ELF-1 (cell line): Measurements from ENCODE around the gene RAB8B.
A peak's percentile ranks its signal among the peaks of the same experiment; 100 is the strongest.
"Not testable (repeated sequence)": the region's sequence is repeated elsewhere in the genome, so short reads cannot be mapped to it uniquely, and the experiment has no call there.

Experiments
- DNase-seq: peaks from one replicate; pipeline ENCODE4 v3.0.0-alpha.2; 2016; ENCODE audit warnings: low read depth, low spot score

The RAB8B gene

DNA sequence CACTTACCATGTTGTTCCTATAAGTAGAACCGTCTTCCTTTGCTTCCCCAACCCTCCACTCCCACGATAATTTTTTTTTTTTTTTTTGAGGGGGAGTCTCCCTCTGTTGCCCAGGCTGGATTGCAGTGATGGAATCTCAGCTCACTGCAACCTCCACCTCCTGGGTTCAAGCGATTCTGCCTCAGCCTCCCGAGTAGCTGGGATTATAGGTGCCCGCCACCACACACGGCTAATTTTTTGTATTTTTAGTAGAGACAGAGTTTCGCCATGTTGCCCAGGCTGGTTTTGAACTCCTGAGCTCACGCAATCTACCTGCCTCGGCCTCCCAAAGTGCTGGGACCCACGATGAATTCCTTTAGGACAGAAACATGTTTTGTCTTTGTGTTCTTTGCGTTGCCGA is 19.4 kb downstream of the RAB8B start:
- not testable (repeated sequence) for DNase-seq

DNA sequence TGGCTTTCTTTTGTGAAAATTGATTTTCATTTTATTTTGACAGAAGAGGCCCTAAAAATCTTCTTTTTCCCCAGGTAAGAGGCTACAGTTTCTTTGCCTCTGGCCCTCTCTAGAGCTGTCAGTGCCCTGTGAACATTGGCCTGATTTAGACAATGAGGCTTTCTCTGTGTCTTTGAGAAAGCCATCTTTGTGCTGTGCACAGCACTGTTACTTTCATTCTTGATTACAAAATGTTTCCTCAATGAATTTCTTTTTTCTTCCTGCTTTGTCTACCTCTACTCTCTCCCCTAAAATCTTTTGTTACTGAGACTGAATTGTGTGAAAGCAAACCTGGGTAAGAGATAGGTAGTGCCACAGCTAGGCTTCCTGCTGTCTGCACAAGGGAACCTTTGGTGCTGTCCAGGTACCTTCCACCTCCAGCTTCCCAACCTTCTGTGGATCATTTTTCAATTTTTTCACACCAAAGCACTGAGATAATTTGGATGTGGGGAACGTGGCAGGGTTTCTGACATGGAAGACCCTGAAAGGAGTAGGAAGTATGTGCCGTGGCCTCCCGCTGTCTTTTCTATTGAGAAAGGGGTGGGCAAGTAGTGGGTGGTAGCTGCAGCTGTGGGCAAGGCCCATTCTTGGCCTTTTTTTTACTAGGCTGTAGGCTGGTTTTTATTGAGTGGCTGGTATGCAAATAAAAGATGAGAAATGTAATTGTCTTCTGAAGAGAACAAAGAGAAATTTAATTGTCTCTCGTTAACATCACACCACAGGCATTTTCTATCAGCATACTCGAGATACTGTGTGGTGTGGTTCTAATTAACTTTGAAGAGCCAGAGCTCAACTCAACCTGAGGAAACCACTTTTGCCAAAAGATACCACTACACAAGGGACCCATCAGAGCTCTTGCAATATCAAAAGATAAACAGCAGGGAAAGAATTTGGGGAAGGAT is 21.0 kb downstream of the RAB8B start:
- DNase-seq, result no peak

DNA sequence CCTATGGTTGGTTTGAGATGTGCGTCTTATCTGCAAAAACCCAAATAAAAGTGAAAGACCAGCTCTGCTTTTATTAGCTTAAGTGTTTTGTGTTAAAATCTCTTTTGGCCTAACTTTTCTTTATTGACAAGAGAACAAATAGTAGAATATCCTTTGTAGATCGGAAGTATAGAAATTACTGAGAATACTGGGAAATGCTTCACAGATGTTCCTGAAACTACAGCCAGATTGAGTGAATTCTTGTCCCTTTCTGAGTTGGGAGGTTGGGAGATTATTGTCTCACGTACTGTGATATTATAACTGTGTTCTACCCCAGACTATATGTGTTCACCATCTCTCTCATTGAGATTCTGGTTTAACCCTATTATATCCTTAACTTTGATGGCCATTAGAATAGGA is 21.7 kb downstream of the RAB8B start:
- DNase-seq, result no peak

DNA sequence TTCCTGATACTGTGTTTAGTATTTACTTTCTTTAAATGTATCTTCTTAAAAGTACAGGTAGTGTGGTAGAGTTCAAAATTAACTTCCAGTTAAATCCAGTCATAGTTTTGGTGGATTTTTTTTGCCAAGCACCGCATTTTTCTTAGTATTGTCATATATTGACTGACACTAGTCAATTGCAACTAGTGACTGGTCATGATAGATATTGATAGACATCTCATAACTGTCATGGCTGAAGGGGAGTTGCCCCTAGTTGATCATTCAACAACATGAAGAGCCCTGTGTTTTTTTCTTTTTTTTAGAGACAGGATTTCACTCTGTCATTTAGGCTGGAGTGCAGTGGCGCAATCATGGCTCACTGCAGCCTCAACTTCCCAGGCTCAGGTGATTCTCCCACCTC is 22.1 kb downstream of the RAB8B start:
- no peak for DNase-seq

GRCh38 chr15:63212050-63213004 is 22.9 kb downstream of the RAB8B start:
- DNase-seq, result no peak

DNA sequence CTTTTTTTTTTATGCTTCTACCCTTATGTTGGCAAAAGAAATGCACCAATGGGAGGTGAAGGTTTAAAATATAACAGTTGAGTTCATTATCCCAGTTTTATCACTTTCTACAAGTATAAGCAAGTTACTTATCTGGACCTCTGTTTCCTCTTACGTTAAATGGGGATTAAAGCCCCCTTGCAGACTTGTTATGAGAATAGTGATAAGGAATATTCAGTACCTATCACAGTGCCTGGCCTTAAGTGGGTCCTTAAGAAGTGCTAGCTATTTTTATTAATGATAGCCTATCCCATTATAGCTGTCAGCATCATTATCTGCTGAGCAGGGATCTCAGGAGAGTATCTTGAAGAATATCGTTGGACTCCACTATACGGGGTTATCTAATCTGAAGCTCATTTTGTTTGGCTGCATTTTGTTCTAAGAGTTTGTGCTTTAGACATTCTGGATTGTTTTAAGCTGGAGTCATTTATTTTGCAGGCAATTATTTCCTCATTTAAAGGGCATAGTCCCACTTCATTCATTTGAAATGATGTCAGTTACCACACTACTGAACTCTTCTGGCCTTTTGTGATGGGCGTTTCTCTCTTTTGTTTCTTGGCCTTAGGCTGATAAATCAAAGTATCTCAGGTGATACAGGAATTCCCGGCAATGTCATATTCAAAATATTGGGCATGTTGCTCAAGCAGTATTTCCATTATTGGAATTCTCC is 28.8 kb downstream of the RAB8B start:
- no peak for DNase-seq

DNA sequence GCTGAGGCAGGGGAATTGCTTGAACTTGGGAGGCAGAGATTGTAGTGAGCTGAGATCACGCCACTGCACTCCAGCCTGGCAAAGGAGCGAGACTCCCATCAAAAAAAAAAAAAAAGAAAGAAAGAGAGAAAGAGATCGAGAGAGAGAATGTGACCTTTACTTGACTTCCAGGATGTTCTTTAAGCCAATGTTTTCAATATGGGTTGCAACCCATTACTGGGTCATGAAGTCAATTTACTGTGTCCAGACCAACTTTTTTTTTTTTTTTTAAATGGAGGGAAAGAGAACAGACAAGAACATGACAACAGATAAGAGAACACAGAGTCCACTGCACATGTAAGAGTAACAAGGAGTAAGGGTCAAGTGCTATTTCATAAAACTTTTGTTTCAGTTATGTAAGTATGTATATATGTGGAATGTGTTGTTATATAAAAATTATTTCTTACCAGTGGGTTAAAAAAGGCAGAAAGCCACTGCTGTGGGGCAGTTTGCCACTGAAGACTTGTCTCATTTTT is 29.8 kb downstream of the RAB8B start:
- no peak for DNase-seq

DNA sequence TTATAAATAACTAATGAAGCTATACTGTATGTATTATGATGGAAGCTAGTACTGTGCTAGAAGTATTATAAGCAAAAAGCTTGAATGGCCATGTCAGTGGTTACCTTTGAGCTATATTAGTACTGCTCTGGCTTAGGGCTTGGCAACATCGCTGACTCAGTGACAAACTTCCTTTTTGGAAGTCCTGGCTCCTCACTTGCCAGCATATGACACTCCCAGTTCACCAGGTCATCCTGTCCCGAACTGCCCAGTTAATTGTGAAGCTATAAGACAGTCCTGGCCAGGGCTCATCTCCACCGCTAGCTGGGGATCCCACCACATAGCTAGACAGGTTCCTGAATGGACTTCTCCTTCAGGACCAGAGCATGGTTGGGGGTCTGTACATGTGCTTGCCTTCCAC is 31.9 kb downstream of the RAB8B start:
- no peak for DNase-seq

DNA sequence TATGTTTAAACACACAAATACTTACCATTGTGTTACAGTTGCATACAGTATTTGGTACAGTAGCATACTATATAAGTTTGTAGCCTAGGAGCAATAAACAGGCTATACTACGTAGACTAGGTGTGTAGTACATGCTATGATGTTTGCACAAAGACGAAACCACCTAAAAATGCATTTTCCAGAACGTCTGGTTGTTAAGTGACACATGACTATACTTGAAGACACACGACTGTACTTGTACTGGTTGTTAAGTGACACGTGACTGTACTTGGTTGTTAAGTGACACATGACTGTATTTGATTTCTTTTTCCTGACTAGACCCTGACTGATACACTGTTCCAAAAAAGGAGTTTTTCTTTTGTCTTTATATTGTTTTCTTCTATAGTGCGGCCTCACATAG is 34.1 kb downstream of the RAB8B start:
- DNase-seq, result no peak

DNA sequence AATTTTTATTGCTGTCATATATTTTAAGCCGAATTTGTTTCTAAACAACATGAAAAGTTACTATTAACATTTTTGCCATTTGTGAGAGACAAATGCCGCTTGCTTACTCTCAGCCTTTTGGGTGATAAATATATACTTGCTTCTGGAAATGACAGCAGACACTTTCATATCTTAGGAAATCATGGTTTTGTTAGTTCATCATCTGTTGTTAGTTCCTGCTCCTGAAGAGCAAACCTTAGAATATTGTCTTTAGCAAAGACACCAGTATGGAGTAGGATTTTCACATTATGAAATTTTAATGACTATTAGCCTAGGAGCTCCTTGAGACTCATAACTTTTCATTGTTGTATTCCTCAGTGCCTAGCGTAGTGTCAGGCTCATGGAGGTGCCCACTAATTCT is 36.0 kb downstream of the RAB8B start:
- no peak for DNase-seq

DNA sequence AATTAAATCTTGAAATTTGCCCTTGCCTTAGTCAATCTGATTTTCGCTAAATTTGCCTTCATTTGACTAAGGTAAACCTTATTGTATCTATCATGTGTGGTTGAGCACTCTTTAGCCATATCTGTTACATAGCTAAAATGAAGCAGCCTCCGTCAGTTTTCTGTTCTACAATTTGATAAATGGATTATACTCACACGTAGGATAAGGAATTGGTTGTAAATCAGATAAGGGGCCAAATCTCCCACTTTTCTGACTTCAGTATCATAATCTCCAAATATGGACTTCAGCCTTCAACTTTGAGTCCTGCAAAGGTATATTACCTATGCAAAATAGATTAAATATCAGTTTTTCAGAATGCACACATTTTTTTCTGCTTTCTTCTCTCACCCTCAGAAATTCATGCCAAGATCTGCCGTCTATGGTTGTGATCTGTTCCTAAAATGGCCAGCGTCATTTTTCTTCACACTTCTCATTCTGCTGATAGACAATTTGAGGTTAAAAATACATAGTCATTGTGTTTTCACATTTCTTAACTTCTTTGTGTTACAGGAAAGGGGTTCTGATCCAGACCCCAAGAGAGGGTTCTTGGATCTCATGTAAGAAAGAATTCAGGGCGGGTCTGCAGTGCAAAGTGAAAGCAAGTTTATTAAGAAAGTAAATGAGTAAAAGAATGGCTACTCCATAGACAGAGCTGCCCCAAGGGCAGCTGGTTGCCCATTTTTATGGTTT is 36.9 kb downstream of the RAB8B start:
- no peak for DNase-seq

DNA sequence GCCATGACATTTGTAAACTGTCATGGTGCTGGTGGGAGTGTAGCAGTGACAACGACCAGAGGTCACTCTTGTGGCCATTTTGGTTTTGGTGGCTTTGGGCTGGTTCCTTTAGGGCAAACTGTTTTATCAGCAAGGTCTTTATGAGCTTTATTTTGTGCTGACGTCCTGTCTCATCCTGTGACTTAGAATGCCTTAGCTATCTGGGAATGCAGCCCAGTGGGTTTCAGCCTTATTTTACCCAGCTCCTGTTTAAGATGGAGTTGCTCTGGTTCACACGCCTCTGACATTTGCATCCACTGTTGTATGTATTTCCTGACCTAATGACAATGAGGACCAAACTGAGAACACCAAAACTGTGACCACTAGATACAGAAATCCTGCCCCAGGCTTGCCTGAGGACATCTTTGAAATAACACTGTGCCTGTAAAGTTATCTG is 37.6 kb downstream of the RAB8B start:
- DNase-seq, result peak; percentile 32

DNA sequence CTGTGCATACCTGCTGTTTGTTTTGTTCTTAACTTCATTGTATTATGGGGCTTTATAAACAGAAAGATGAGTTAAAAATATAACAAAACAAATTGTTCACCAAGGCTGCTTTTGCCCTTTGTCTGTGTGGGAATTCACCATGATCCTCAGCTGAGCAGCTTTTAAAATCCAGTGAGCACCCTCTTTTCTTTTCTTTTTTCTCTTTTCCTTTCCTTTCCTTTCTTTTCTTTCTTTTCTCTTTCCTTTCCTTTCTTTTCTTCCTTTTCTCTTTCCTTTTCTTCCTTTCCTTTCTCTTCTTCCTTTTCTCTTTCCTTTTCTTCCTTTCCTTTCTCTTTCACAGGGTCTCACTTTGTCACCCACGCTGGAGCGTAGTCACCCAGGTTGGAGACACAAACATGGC is 38.3 kb downstream of the RAB8B start:
- no peak for DNase-seq

DNA sequence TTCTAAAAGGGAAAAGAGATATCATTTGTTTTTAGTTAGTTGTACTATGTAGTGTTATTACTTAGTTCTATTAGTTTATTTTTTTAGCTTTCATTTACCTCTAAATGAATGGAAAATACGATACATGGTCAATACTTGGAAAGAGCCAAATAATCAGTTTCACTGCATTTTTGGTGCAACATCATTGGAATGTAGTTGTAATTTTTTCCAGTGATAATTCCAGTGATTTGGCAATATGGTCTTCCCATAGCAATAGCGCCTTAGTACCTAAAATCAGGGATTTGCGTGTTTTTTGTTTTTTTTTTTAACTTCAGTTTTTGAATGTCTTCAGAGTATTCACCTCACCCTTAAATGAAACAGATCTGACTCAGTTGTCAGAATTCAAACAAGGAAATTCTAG is 41.8 kb downstream of the RAB8B start:
- DNase-seq, result no peak

DNA sequence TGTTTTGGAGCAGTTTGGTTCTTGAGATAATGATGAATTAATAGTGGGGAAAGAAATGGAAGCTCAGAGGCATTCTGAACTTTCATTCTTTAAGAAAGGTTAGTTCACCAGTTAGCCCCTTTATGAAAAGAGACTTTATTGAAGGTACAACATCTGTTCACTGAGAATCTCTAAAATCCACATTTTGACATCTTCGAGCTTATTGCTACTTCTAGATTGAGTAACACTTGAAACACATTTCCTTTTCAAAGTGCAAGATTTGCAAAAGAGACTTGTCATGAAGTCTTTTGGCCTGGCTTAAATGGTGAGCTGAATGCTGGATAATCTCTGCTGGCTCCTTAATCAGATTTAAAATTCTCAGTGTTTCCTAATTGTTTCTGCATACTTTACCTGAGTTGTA is 42.3 kb downstream of the RAB8B start:
- DNase-seq, result no peak

GRCh38 chr15:63232405-63232804 is 43.0 kb downstream of the RAB8B start:
- no peak for DNase-seq

DNA sequence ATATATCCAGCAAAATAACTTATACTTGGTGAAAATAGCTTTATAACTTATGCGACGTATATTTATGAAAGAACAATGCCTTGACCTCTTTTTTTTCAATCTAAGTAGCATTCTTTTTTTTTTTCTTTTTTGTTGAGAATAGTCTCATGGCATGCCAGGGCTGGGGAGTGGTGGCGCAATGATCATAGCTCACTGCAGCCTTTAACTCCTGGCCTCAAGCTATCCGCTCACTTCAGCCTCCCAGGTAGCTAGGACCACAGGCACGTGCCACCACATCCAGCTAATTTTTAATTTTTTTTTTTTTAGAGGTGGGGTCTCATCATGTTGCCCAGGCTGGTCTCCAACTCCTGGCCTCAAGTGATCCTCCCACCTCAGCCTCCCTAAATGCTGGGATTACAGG is 43.5 kb downstream of the RAB8B start:
- no peak for DNase-seq

- no peak for DNase-seq
These were observed 44.4 kb downstream of the RAB8B start for GRCh38 chr15:63233667-63234423.

GRCh38 chr15:63234451-63234870 is 45.1 kb downstream of the RAB8B start:
- DNase-seq, result no peak

DNA sequence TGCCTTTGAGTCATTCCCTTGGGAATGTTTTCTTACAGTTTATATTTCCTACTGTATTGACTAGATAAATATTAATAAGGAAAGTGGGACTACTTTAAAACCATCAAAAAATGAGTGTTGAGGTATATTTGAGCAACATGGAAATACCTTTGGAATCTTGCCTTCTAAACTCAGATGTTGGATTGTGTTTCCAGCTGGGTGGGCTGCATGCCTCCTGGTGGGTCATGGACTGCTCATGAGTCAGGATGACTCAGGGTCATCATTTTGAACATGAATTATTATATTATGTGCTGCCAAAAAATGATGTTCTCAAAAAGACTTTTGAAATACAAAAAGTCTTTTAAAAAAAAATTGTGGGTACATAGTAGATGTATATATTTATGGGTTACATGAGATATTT is 46.9 kb downstream of the RAB8B start:
- no peak for DNase-seq
